H9 (cell line): ENCODE data around the gene HS6ST3. TPM values are rescaled to one million over a fixed set of nuclear protein-coding genes. Genes with fewer than 3 reads are reported as not detected.

Experiments used
- DNase-seq: peaks from one replicate; pipeline ENCODE4 v3.0.0-alpha.2; 2017
- H2AFZ ChIP-seq: one replicate; pipeline ENCODE4 v1.6.1; 2013; ENCODE audit warnings: mild to moderate bottlenecking, low read length, control low read depth, moderate library complexity
- H2AK5ac ChIP-seq: 2 replicates; pipeline ENCODE4 v1.6.1; 2013; ENCODE audit warnings: low read length, control low read depth, mixed read lengths; ENCODE audit not compliant: insufficient read length
- H2BK120ac ChIP-seq: one replicate; pipeline ENCODE4 v1.6.1; 2013; ENCODE audit warnings: low read depth, mild to moderate bottlenecking, low read length, control low read depth, inconsistent platforms; ENCODE audit not compliant: poor library complexity, severe bottlenecking
- H2BK12ac ChIP-seq: 2 replicates; pipeline ENCODE4 v1.6.1; 2013; ENCODE audit warnings: low read length, control low read depth, mixed read lengths, low read depth; ENCODE audit not compliant: insufficient read length
- H2BK15ac ChIP-seq: 2 replicates; pipeline ENCODE4 v1.6.1; 2013; ENCODE audit warnings: low read depth, low read length, control low read depth
- H2BK20ac ChIP-seq: one replicate; pipeline ENCODE4 v1.6.1; 2013; ENCODE audit warnings: low read depth, mild to moderate bottlenecking, low read length, control low read depth, inconsistent platforms; ENCODE audit not compliant: poor library complexity, severe bottlenecking
- H2BK5ac ChIP-seq: 2 replicates; pipeline ENCODE4 v1.6.1; 2013; ENCODE audit warnings: low read length, control low read depth, mixed read lengths; ENCODE audit not compliant: insufficient read length
- H3K14ac ChIP-seq: 2 replicates; pipeline ENCODE4 v1.6.1; 2013; ENCODE audit warnings: low read length, control low read depth; ENCODE audit not compliant: insufficient read depth
- H3K18ac ChIP-seq: 2 replicates; pipeline ENCODE4 v1.6.1; 2013; ENCODE audit warnings: low read depth, mild to moderate bottlenecking, mixed read lengths, low read length, control low read depth; ENCODE audit not compliant: insufficient read length
- H3K23ac ChIP-seq: 2 replicates; pipeline ENCODE4 v1.6.1; 2013; ENCODE audit warnings: low read length, control low read depth, mixed read lengths, low read depth; ENCODE audit not compliant: insufficient read length
- H3K23me2 ChIP-seq: 2 replicates; pipeline ENCODE4 v1.6.1; 2013; ENCODE audit warnings: low read depth, mild to moderate bottlenecking, mixed read lengths, low read length, control low read depth; ENCODE audit not compliant: insufficient read length, poor library complexity, severe bottlenecking
- H3K27ac ChIP-seq: 2 replicates; pipeline ENCODE4 v1.5.1; 2013; ENCODE audit warnings: low read length, control low read depth, mixed read lengths, low read depth; ENCODE audit not compliant: insufficient read length
- H3K27me3 ChIP-seq: 2 replicates; pipeline ENCODE4 v1.6.1; 2013; ENCODE audit warnings: low read length, control low read depth, inconsistent platforms; ENCODE audit not compliant: insufficient read depth
- H3K4ac ChIP-seq: 2 replicates; pipeline ENCODE4 v1.6.1; 2013; ENCODE audit warnings: low read depth, mild to moderate bottlenecking, control low read depth, inconsistent platforms, low read length, moderate library complexity
- H3K4me1 ChIP-seq: 2 replicates; pipeline ENCODE4 v1.6.1; 2013; ENCODE audit warnings: low read length, control low read depth, inconsistent platforms; ENCODE audit not compliant: insufficient read depth
- H3K4me2 ChIP-seq: 2 replicates; pipeline ENCODE4 v1.6.1; 2013; ENCODE audit warnings: low read length, control low read depth, mixed read lengths; ENCODE audit not compliant: insufficient read length, insufficient read depth
- H3K56ac ChIP-seq: 2 replicates; pipeline ENCODE4 v1.6.1; 2013; ENCODE audit warnings: low read depth, mild to moderate bottlenecking, mixed read lengths, low read length, control low read depth; ENCODE audit not compliant: insufficient read length
- H3K79me1 ChIP-seq: 2 replicates; pipeline ENCODE4 v1.6.1; 2013; ENCODE audit warnings: low read depth, mild to moderate bottlenecking, moderate library complexity, low read length, control low read depth, inconsistent platforms; ENCODE audit not compliant: insufficient read depth, poor library complexity, severe bottlenecking
- H3K79me2 ChIP-seq: 2 replicates; pipeline ENCODE4 v1.6.1; 2013; ENCODE audit warnings: low read length, control low read depth, inconsistent platforms; ENCODE audit not compliant: insufficient read depth
- H3K9ac ChIP-seq: 2 replicates; pipeline ENCODE4 v1.6.1; 2013; ENCODE audit warnings: low read length, control low read depth, mixed read lengths; ENCODE audit not compliant: insufficient read length; ENCODE audit errors: extremely low read depth
- H3K9me3 ChIP-seq: one replicate; pipeline ENCODE4 v1.6.1; 2013; ENCODE audit warnings: low read depth, low read length, inconsistent platforms; ENCODE audit not compliant: control insufficient read depth
- H3T11ph ChIP-seq: one replicate; pipeline ENCODE4 v1.6.1; 2013; ENCODE audit warnings: mild to moderate bottlenecking, low read length, control low read depth, inconsistent platforms
- H4K20me1 ChIP-seq: one replicate; pipeline ENCODE4 v1.6.1; 2013; ENCODE audit not compliant: control insufficient read depth, insufficient read length, insufficient read depth
- H4K5ac ChIP-seq: 2 replicates; pipeline ENCODE4 v1.6.1; 2013; ENCODE audit warnings: low read depth, mild to moderate bottlenecking, mixed read lengths, low read length, control low read depth; ENCODE audit not compliant: insufficient read length
- H4K8ac ChIP-seq: replicated peaks from 2 replicates; pipeline ENCODE4 v1.6.1; 2013; ENCODE audit warnings: low read length, control low read depth, mixed read lengths, low read depth; ENCODE audit not compliant: insufficient read length
- H4K91ac ChIP-seq: 2 replicates; pipeline ENCODE4 v1.6.1; 2013; ENCODE audit warnings: low read depth, mild to moderate bottlenecking, moderate library complexity, mixed read lengths, low read length, control low read depth; ENCODE audit not compliant: insufficient read length
- H3K27ac Mint-ChIP-seq, 3 experiments: 2 replicates in 2 of 3; 3 replicates in 1 of 3; pipeline ENCODE4 v1.8.0; 2020 to 2021; ENCODE audit warnings: mixed read lengths in 3 of 3, mild to moderate bottlenecking in 1 of 3, moderate library complexity in 1 of 3
- H3K27me3 Mint-ChIP-seq: 2 replicates; pipeline ENCODE4 v1.8.0; 2021; ENCODE audit warnings: low read depth, mild to moderate bottlenecking, moderate library complexity, mixed read lengths
- H3K36me3 Mint-ChIP-seq, 3 experiments: 2 replicates in 2 of 3; 3 replicates in 1 of 3; pipeline ENCODE4 v1.8.0; 2020 to 2021; ENCODE audit warnings: low read depth in 3 of 3, mixed read lengths in 3 of 3; ENCODE audit not compliant: insufficient read depth in 1 of 3
- H3K4me1 Mint-ChIP-seq, 2 experiments: 2 replicates each; pipeline ENCODE4 v1.8.0; 2020; ENCODE audit warnings: mixed read lengths in 2 of 2
- H3K4me3 Mint-ChIP-seq, 2 experiments: 2 replicates in 1 of 2; 3 replicates in 1 of 2; pipeline ENCODE4 v1.8.0; 2020 to 2021; ENCODE audit warnings: mild to moderate bottlenecking in 2 of 2, mixed read lengths in 2 of 2, moderate library complexity in 1 of 2
- H3K9me3 Mint-ChIP-seq, 2 experiments: 2 replicates in 1 of 2; 3 replicates in 1 of 2; pipeline ENCODE4 v1.8.0; 2020; ENCODE audit warnings: mild to moderate bottlenecking in 2 of 2, mixed read lengths in 2 of 2, moderate library complexity in 1 of 2
- CTCF ChIP-seq: fragments of 200-600 bp; sonication (generic); conservative IDR thresholded peaks from 3 replicates; pipeline ENCODE4 v1.8.0; 2021; ENCODE audit warnings: antibody characterized with exemption, mild to moderate bottlenecking
- WGBS: extraction: QIAGEN DNeasy Blood & Tissue Kit; methylation state at CpG from one replicate; pipeline ENCODE4 v1.1.7; 2013; ENCODE audit warnings: missing lambda C conversion rate, low lambda C conversion rate, mixed read lengths; ENCODE audit not compliant: insufficient read length; ENCODE audit errors: extremely low coverage; 5-methylcytosine and 5-hydroxymethylcytosine counted together
- total RNA-seq: library from RNA; stranded (reverse); gene quantifications from 2 replicates; pipeline ENCODE4 v1.2.1, GENCODE V29; 2021

HS6ST3 gene
- total RNA-seq, 1 experiment from 2014 or later = 0.44 TPM

GRCh38 chr13:96792188-96792587, 702.3 kb downstream of the HS6ST3 start:
- no peaks in the 10 kb centered on the region for H3K79me2 ChIP-seq
- H3K4me1 Mint-ChIP-seq = no peaks in the 10 kb centered on the region
- no peak overlapping the region for H3K27ac ChIP-seq
- H2BK20ac ChIP-seq = no peak overlapping the region
- no peak overlapping the region for H2BK5ac ChIP-seq
- no CpG with 5 or more reads among the region's 3 CpGs for WGBS
- no peak overlapping the region for H3T11ph ChIP-seq
- no peaks in the 10 kb centered on the region for H3K27me3 Mint-ChIP-seq
- DNase-seq = no peak
- no peaks in the 10 kb centered on the region for H3K4me1 ChIP-seq
- no peak overlapping the region for H2AFZ ChIP-seq
- no peak overlapping the region for H2AK5ac ChIP-seq
- H3K9ac ChIP-seq = no peak overlapping the region
- H3K23me2 ChIP-seq = no peaks in the 10 kb centered on the region
- H2BK120ac ChIP-seq = no peak overlapping the region
- no peak overlapping the region for H2BK12ac ChIP-seq
- no peaks in the 10 kb centered on the region for H3K9me3 ChIP-seq
- no peak overlapping the region for H2BK15ac ChIP-seq
- H3K27ac Mint-ChIP-seq = no peak overlapping the region
- no peaks in the 10 kb centered on the region for H3K79me1 ChIP-seq
- H3K56ac ChIP-seq = no peak overlapping the region
- H3K18ac ChIP-seq = no peak overlapping the region
- no peak overlapping the region for H4K5ac ChIP-seq
- H3K23ac ChIP-seq = no peak overlapping the region
- no peak overlapping the region for H3K14ac ChIP-seq
- H3K27me3 ChIP-seq = no peaks in the 10 kb centered on the region
- H4K8ac ChIP-seq = no peak overlapping the region
- H3K36me3 Mint-ChIP-seq = no peaks in the 10 kb centered on the region
- H3K4me2 ChIP-seq = no peak overlapping the region
- no peaks in the 10 kb centered on the region for H4K20me1 ChIP-seq
- no peak overlapping the region for H4K91ac ChIP-seq
- no peak overlapping the region for H3K4me3 Mint-ChIP-seq
- peak; percentile 50 for TF ChIP-seq CTCF
- no peaks in the 10 kb centered on the region for H3K9me3 Mint-ChIP-seq
- H3K4ac ChIP-seq = no peak overlapping the region
